GM12878 (cell line): ENCODE data around the gene SSNA1. TPM values are rescaled to one million over a fixed set of nuclear protein-coding genes. Genes with fewer than 3 reads are reported as not detected.

Experiments used
- ATAC-seq: fragments of 200-7000 bp; cut with Tn5 transposase; 3 replicates; pipeline ENCODE4 v1.9.1; 2020; ENCODE audit warnings: mild to moderate bottlenecking, moderate library complexity
- BruUV-seq: library from RNA; stranded (reverse); fragments of 400-500 nt; replicated peaks from 2 replicates; lab custom pipeline; 2021; lab: Mats Ljungman, UMichigan
- CTCF ChIA-PET: fragments of 300-600 bp; sonication (Branson Sonifier 250); formaldehyde crosslinking; extraction: SDS; loops from one replicate; lab custom pipeline; 2021; ENCODE audit warnings: inconsistent platforms; lab: Yijun Ruan, JAX
- POLR2A ChIA-PET: fragments of 350-600 bp; formaldehyde crosslinking; extraction: SDS; loops from one replicate; lab custom pipeline; 2021; ENCODE audit warnings: inconsistent platforms; lab: Charles Lee
- RAD21 ChIA-PET: fragments of 300-600 bp; sonication (Branson Sonifier 250); formaldehyde crosslinking; loops from one replicate; lab custom pipeline; 2023; ENCODE audit warnings: antibody characterized with exemption; ENCODE audit not compliant: unreplicated experiment; lab: Charles Lee
- SMC1A ChIA-PET: fragments of 300-600 bp; sonication (Branson Sonifier 250); formaldehyde crosslinking; loops from one replicate; lab custom pipeline; 2023; ENCODE audit not compliant: unreplicated experiment, uncharacterized antibody; lab: Charles Lee
- DNase-seq: peaks from one replicate; pipeline ENCODE4 v3.0.0-alpha.2; 2011; ENCODE audit warnings: low read depth, low spot score
- FAIRE-seq: peaks from 3 replicates; lab custom pipeline; 2011; peaks lifted over from hg19 to GRCh38; lab: Jason Lieb, UNC
- H2AFZ ChIP-seq: 2 replicates; pipeline ENCODE4 v1.6.0; 2011; ENCODE audit warnings: low read depth, low read length, control low read depth; ENCODE audit not compliant: control insufficient read depth
- H3K27ac ChIP-seq: 2 replicates; pipeline ENCODE4 v1.5.1; 2011; ENCODE audit warnings: control low read depth; ENCODE audit not compliant: control insufficient read depth, insufficient read depth
- H3K27me3 ChIP-seq, 2 experiments: replicated peaks in 1 of 2; 2 replicates each; pipeline versions ENCODE4 v1.6.0 to v1.6.1; 2011; ENCODE audit warnings: low read length in 1 of 2; ENCODE audit not compliant: control insufficient read depth in 2 of 2, insufficient read depth in 2 of 2
- H3K36me3 ChIP-seq, 2 experiments: 2 replicates each; pipeline ENCODE4 v1.5.1; 2011; ENCODE audit warnings: low read length in 1 of 2; ENCODE audit not compliant: control insufficient read depth in 2 of 2, insufficient read depth in 2 of 2
- H3K4me1 ChIP-seq: 2 replicates; pipeline ENCODE4 v1.6.1; 2011; ENCODE audit warnings: mild to moderate bottlenecking, low read length, moderate library complexity, mixed read lengths; ENCODE audit not compliant: control insufficient read depth, insufficient read depth
- H3K4me2 ChIP-seq: 2 replicates; pipeline ENCODE4 v1.6.0; 2011; ENCODE audit warnings: control low read depth; ENCODE audit not compliant: control insufficient read depth, insufficient read depth
- H3K4me3 ChIP-seq: fragments of 200-600 bp; sonication (generic); 2 replicates; pipeline ENCODE4 v1.5.1; 2016
- H3K79me2 ChIP-seq: 2 replicates; pipeline ENCODE4 v1.6.0; 2011; ENCODE audit warnings: low read length; ENCODE audit not compliant: control insufficient read depth, insufficient read depth
- H3K9ac ChIP-seq: 2 replicates; pipeline ENCODE4 v1.8.0; 2011; ENCODE audit warnings: low read length, control low read depth, mixed read lengths; ENCODE audit not compliant: control insufficient read depth, insufficient read depth
- H3K9me3 ChIP-seq: replicated peaks from 3 replicates; pipeline ENCODE4 v1.5.1; 2011; ENCODE audit warnings: mild to moderate bottlenecking, low read length; ENCODE audit not compliant: control insufficient read depth, insufficient read depth
- H4K20me1 ChIP-seq: 2 replicates; pipeline ENCODE4 v1.6.0; 2011; ENCODE audit not compliant: control insufficient read depth, insufficient read depth
- BRCA1 ChIP-seq: IDR thresholded peaks from 2 replicates; pipeline ENCODE4 v1.6.1; 2011; ENCODE audit warnings: low read depth, low read length, improper control_type of control experiment
- CEBPZ ChIP-seq: fragments of 150-350 bp; IDR thresholded peaks from 2 replicates; pipeline ENCODE4 v1.6.1; 2016; ENCODE audit warnings: low read depth, low read length
- CREM ChIP-seq: IDR thresholded peaks from 2 replicates; pipeline ENCODE4 v1.6.1; 2014; ENCODE audit warnings: antibody characterized with exemption, low read depth
- GATAD2B ChIP-seq: fragments of 450-650 bp; conservative IDR thresholded peaks from 2 replicates; pipeline ENCODE4 v1.6.1; 2017; ENCODE audit warnings: low read depth, mild to moderate bottlenecking, moderate library complexity
- IRF3 ChIP-seq: fragments of 450-650 bp; IDR thresholded peaks from 2 replicates; pipeline ENCODE4 v1.6.1; 2014; ENCODE audit warnings: mild to moderate bottlenecking
- IRF4 ChIP-seq: IDR thresholded peaks from 2 replicates; pipeline ENCODE4 v1.6.1; 2011; ENCODE audit warnings: low read depth, low read length
- LARP7 ChIP-seq: fragments of 450-650 bp; IDR thresholded peaks from 2 replicates; pipeline ENCODE4 v1.6.1; 2017; ENCODE audit warnings: mild to moderate bottlenecking
- NBN ChIP-seq: fragments of 450-650 bp; IDR thresholded peaks from 2 replicates; pipeline ENCODE4 v1.6.1; 2016
- PAX8 ChIP-seq: fragments of 450-650 bp; IDR thresholded peaks from 2 replicates; pipeline ENCODE4 v1.6.1; 2017; ENCODE audit warnings: mild to moderate bottlenecking, moderate library complexity
- REST ChIP-seq: IDR thresholded peaks from 2 replicates; pipeline ENCODE4 v1.6.1; 2012; ENCODE audit warnings: mild to moderate bottlenecking, low read depth, low read length
- RFX5 ChIP-seq: IDR thresholded peaks from 2 replicates; pipeline ENCODE4 v1.6.1; 2011; ENCODE audit warnings: low read depth, low read length, improper control_type of control experiment
- SMAD1 ChIP-seq: fragments of 450-650 bp; IDR thresholded peaks from 2 replicates; pipeline ENCODE4 v1.6.1; 2018; ENCODE audit warnings: mild to moderate bottlenecking, low read depth; ENCODE audit not compliant: partially characterized antibody
- SMARCA5 ChIP-seq: fragments of 450-650 bp; IDR thresholded peaks from 2 replicates; pipeline ENCODE4 v1.6.1; 2017; ENCODE audit warnings: mild to moderate bottlenecking
- YY1 ChIP-seq: IDR thresholded peaks from 2 replicates; pipeline ENCODE4 v1.6.1; 2011; ENCODE audit warnings: low read depth, mild to moderate bottlenecking, low read length
- ZNF592 ChIP-seq: fragments of 450-650 bp; IDR thresholded peaks from 2 replicates; pipeline ENCODE4 v1.6.1; 2017; ENCODE audit warnings: mild to moderate bottlenecking, moderate library complexity
- WGBS: methylation state at CpG from one replicate; pipeline ENCODE4 v1.1.6; 2016; ENCODE audit warnings: low lambda C conversion rate; ENCODE audit not compliant: insufficient replicate concordance, insufficient coverage; ENCODE audit errors: missing lambda C conversion rate; 5-methylcytosine and 5-hydroxymethylcytosine counted together
- in situ Hi-C: fragments of 300-500 bp; cut with MboI; formaldehyde crosslinking; loops from 9 replicates; pipeline ENCODE4 v1.14.3; 2018; ENCODE audit warnings: mixed read lengths
- intact Hi-C: fragments of 100-400 bp; cut with micrococcal nuclease; formaldehyde crosslinking; loops from one replicate; pipeline ENCODE4 v1.14.2; 2022; ENCODE audit not compliant: unreplicated experiment
- polyA plus RNA-seq, 11 experiments: library from polyadenylated mRNA; depleted of rRNA in 4 of 11; unstranded in 6 of 11; stranded (reverse) in 5 of 11; fragments of >200 nt; fragmentation: Nextera tagmentation in 4 of 11; fragmentation: Illumina TruSeq in 1 of 11; extraction: Ambion mirVana in 4 of 11; extraction: Trizol in 1 of 11; gene quantifications; 1 replicate in 1 of 11; 2 replicates in 10 of 11; pipeline versions ENCODE4 v1.2.1 to v1.2.3, GENCODE V29; 2011 to 2016; ENCODE audit warnings: inconsistent platforms in 2 of 11, missing spikeins in 2 of 11, low read depth in 1 of 11
- total RNA-seq, 4 experiments: library from RNA; depleted of rRNA in 3 of 4; stranded (reverse); fragments of >200 nt in 3 of 4; fragmentation: Illumina TruSeq in 1 of 4; extraction: Trizol in 1 of 4; gene quantifications; 2 replicates each; pipeline versions ENCODE4 v1.2.1 to v1.2.3, GENCODE V29; 2013 to 2021

The SSNA1 gene
- total and polyA plus RNA-seq, 10 of the 15 experiments (the other 5 are each of a cell fraction or from before 2014, with no cell fraction given): 0.63 to 139 (median 78.0) TPM

GRCh38 chr9:137143459-137143858, 45.0 kb upstream of the SSNA1 start:
- DNase-seq: no peak
- Histone ChIP-seq H2AFZ (no peak overlapping the region), H3K4me3 (no peak overlapping the region), H3K9me3 (no peaks in the 10 kb centered on the region; the same call in 2 of the 3 replicates), H3K36me3 (no peaks in the 10 kb centered on the region), H3K4me2 (no peak overlapping the region), H3K79me2 (no peaks in the 10 kb centered on the region), H3K9ac (no peak overlapping the region), H3K27ac (no peak overlapping the region), H3K27me3 (peaks cover 5% of the 10 kb centered on the region in 2 experiments), H3K4me1 (no peaks in the 10 kb centered on the region), H4K20me1 (no peaks in the 10 kb centered on the region)
- CTCF ChIA-PET: no interaction called here
- BruUV-seq: no TSS peak
- POLR2A ChIA-PET: no interaction called here
- TF ChIP-seq NBN (no peak), SMAD1 (no peak), REST (no peak), CREM (no peak), ZNF592 (no peak), BRCA1 (no peak), GATAD2B (no peak), RFX5 (no peak), CEBPZ (no peak), SMARCA5 (no peak), IRF3 (no peak), IRF4 (no peak), YY1 (no peak), LARP7 (no peak), PAX8 (no peak)
- 8% methylated on average over 4 of the region's 4 CpGs for WGBS
- in situ Hi-C loops: no loop called here
- intact Hi-C loops: no loop called here
- RAD21 ChIA-PET: no interaction called here
- no peak for FAIRE-seq
- ATAC-seq: no peak
- SMC1A ChIA-PET: no interaction called here
